ENCODE results near the gene HEXIM2. TPM values are rescaled to one million over a fixed set of nuclear protein-coding genes. Genes with fewer than 3 reads are reported as not detected.

Gene HEXIM2
- total RNA-seq, 3 donors from 2014 or later (not counting 1 experiment from before 2014, with no cell fraction given), result 4.1 to 5.3 (median 4.5) TPM

DNA sequence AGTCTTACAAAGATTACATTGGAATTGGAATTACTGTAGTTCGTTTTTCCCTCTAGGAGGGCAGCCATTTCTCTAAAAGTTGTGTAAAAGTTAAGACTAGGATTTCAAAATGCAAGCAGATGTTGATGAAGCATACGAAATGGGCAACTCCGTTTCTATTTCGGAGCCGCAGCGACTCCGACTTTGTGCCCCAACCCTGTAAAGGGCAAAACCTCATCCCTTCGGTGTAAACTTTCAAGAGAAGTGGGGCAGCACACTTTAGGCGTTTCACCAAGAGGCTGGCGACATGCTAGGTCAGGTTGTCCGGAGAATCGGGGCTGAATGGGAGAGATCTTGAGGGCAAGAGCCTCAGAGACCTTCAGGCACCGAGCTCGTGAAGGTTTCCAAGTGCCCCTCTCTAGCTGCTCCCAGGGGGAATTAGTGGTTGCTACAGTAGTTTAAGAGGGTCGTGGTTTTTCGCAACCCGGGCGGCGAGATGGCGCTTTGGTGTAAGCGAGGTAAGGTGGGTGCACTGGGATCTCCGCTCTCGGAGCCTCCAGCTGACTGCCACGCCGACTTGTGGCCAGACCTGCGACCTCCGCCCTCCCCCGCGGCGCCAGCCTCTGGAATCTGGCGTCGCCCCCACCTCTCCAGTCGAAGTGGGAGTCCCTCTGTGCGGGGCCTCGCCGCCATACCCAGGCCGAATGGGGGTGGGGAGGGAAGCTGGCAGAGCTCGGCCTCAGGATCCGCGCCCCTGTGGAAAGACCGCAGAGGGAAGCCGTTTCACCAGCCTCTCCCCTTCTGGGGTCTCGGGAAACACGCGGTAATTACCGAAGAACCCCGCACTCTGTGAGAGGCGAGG, 1.0 kb upstream of the HEXIM2 start:
- H3K27ac Mint-ChIP-seq, result peak overlapping the region; percentile 93 to 94
- DNase-seq (peak in 1 of 2 donors; percentile 75), ATAC-seq (peak; percentile 15 to 36 (median 17))
- H3K36me3 ChIP-seq (ENCODE audit: control insufficient read depth, insufficient read depth, low read length), result peaks cover 3% of the 10 kb centered on the region
- H3K9me3 ChIP-seq (ENCODE audit: control insufficient read depth, insufficient read depth, low read length), result no peaks in the 10 kb centered on the region
- no peaks in the 10 kb centered on the region for H3K27me3 ChIP-seq (ENCODE audit: control insufficient read depth, insufficient read depth, low read length)
- peak overlapping the region; percentile 100 for H3K27ac ChIP-seq (ENCODE audit: low read length)
- no peaks in the 10 kb centered on the region for H3K36me3 Mint-ChIP-seq
- TF ChIP-seq, protein P1, sequence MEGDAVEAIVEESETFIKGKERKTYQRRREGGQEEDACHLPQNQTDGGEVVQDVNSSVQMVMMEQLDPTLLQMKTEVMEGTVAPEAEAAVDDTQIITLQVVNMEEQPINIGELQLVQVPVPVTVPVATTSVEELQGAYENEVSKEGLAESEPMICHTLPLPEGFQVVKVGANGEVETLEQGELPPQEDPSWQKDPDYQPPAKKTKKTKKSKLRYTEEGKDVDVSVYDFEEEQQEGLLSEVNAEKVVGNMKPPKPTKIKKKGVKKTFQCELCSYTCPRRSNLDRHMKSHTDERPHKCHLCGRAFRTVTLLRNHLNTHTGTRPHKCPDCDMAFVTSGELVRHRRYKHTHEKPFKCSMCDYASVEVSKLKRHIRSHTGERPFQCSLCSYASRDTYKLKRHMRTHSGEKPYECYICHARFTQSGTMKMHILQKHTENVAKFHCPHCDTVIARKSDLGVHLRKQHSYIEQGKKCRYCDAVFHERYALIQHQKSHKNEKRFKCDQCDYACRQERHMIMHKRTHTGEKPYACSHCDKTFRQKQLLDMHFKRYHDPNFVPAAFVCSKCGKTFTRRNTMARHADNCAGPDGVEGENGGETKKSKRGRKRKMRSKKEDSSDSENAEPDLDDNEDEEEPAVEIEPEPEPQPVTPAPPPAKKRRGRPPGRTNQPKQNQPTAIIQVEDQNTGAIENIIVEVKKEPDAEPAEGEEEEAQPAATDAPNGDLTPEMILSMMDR (IDR thresholded peaks at IDR 0.05), result no peak
- peak overlapping the region; percentile 95 for H3K4me3 Mint-ChIP-seq
- H3K9me3 Mint-ChIP-seq, result no peaks in the 10 kb centered on the region
- no peaks in the 10 kb centered on the region for H3K27me3 Mint-ChIP-seq (ENCODE audit: low read depth in 2 of 2)
- H3K4me3 ChIP-seq (ENCODE audit: low read length), result peak overlapping the region; percentile 99
- H3K4me1 ChIP-seq (ENCODE audit: control insufficient read depth, insufficient read depth, low read length), result peaks cover 22% of the 10 kb centered on the region
- peaks cover 33 to 46% of the 10 kb centered on the region in 2 donors for H3K4me1 Mint-ChIP-seq
- 0% methylated on average over 48 of the region's 48 CpGs for WGBS (ENCODE audit: insufficient coverage)
- intact Hi-C loops (cut with micrococcal nuclease), result loop anchor here (1.0 kb wide), 3 partner anchors 12 to 99 kb away; partner anchors contain the start of genes ACBD4, HEXIM1 and NMT1

DNA sequence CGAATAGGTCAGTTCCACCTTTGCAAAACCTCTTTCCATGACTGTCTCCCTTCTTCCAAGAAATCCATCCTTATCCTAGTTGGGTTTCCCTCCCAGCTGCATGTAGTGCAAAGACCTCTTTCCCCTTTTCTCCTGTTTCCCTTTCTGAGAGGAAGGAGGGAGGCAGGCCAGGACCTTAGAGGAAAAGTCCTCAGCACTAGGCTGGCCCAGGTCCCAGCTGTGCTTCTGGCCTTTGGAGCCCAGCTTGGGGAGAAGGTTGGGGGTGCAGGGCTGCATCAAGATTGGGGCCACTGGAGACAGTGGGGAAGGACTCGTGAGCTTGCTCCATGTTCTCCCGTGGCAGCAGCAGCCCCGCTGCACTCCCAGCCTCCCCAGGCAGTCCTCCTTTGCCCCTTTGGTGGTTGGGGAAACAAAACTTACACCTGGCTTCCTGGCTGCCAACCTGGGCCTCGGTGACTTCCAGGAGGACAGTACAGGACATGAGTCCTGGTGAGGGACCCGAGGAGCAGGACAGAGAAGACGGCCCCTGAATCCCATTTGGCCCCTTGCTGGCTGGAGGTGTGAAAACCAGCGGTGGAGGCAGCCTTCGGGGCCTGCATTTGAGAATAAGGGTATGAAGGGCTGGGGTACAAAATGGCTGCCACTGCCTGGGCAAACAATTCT, 481 bp downstream of the HEXIM2 start:
- H3K4me3 ChIP-seq (ENCODE audit: low read length), result peak overlapping the region; percentile 3
- Mint-ChIP-seq H3K27ac (peak overlapping the region; percentile 93 to 94), H3K36me3 (no peaks in the 10 kb centered on the region), H3K4me3 (peak overlapping the region; percentile 95), H3K9me3 (no peaks in the 10 kb centered on the region), H3K27me3 (ENCODE audit: low read depth in 2 of 2) (no peaks in the 10 kb centered on the region), H3K4me1 (peaks cover 33 to 46% of the 10 kb centered on the region in 2 donors)
- no peaks in the 10 kb centered on the region for H3K27me3 ChIP-seq (ENCODE audit: control insufficient read depth, insufficient read depth, low read length)
- WGBS (ENCODE audit: insufficient coverage), result 66% methylated on average over 9 of the region's 9 CpGs
- H3K4me1 ChIP-seq (ENCODE audit: control insufficient read depth, insufficient read depth, low read length), result peaks cover 22% of the 10 kb centered on the region
- no peak for ATAC-seq
- H3K9me3 ChIP-seq (ENCODE audit: control insufficient read depth, insufficient read depth, low read length), result no peaks in the 10 kb centered on the region
- no peak for DNase-seq
- H3K36me3 ChIP-seq (ENCODE audit: control insufficient read depth, insufficient read depth, low read length), result peaks cover 3% of the 10 kb centered on the region
- intact Hi-C loops (cut with micrococcal nuclease), result no loop called here
- H3K27ac ChIP-seq (ENCODE audit: low read length), result no peak overlapping the region
- TF ChIP-seq, protein P1 (IDR thresholded peaks at IDR 0.05), result no peak

DNA sequence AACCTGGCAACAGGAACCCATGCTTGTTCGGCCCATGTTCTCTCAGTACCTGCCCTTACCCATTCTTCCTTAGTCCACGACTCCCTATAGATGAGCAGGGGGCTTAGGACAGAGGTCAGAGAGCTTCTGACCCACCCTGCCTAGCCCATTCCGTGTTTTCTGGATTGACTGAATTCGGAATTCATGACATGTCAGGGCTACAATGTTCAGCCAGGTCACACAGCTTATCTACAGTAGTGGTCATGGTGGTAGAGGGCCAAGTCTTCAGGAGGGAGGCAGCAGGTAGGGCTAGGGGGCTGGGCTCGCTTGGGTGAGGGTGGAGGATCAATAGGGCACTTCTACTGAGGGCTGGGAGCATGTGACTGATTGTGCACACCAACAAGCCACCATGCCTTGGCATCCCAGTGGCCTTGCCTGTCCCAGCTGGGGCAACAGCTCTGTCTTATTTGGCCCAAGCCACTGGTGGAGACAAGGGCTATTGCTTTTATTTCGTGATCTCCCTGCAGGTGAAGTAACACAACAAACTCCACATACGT, 3.1 kb downstream of the HEXIM2 start:
- no peak for DNase-seq
- 88% methylated on average over 7 of the region's 7 CpGs for WGBS (ENCODE audit: insufficient coverage)
- intact Hi-C loops (cut with micrococcal nuclease), result no loop called here
- TF ChIP-seq, protein P1 (IDR thresholded peaks at IDR 0.05), result no peak
- H3K27ac ChIP-seq (ENCODE audit: low read length), result no peak overlapping the region
- no peak for ATAC-seq
- Mint-ChIP-seq H3K4me1 (peaks cover 23 to 32% of the 10 kb centered on the region in 2 donors), H3K27me3 (ENCODE audit: low read depth in 2 of 2) (no peaks in the 10 kb centered on the region), H3K9me3 (no peaks in the 10 kb centered on the region), H3K36me3 (no peaks in the 10 kb centered on the region), H3K27ac (peak overlapping the region in 1 of 2 donors; percentile 21), H3K4me3 (no peak overlapping the region)
- H3K4me1 ChIP-seq (ENCODE audit: control insufficient read depth, insufficient read depth, low read length), result peaks cover 14% of the 10 kb centered on the region
- no peak overlapping the region for H3K4me3 ChIP-seq (ENCODE audit: low read length)
- H3K27me3 ChIP-seq (ENCODE audit: control insufficient read depth, insufficient read depth, low read length), result no peaks in the 10 kb centered on the region
- no peaks in the 10 kb centered on the region for H3K9me3 ChIP-seq (ENCODE audit: control insufficient read depth, insufficient read depth, low read length)
- H3K36me3 ChIP-seq (ENCODE audit: control insufficient read depth, insufficient read depth, low read length), result no peaks in the 10 kb centered on the region
